ENCODE results near the gene VPS8.

Gene VPS8

GRCh38 chr3:184845819-184846218 lies 33.9 kb downstream of the VPS8 start:
- no peak for DNase-seq (ENCODE audit: low spot score)
- in situ Hi-C loops (cut with MboI; ENCODE audit: low pct_unique_long_range_greater_than_20kb, low sequenced_read_pairs, unreplicated experiment) = no loop called here
- TF ChIP-seq, protein P1, sequence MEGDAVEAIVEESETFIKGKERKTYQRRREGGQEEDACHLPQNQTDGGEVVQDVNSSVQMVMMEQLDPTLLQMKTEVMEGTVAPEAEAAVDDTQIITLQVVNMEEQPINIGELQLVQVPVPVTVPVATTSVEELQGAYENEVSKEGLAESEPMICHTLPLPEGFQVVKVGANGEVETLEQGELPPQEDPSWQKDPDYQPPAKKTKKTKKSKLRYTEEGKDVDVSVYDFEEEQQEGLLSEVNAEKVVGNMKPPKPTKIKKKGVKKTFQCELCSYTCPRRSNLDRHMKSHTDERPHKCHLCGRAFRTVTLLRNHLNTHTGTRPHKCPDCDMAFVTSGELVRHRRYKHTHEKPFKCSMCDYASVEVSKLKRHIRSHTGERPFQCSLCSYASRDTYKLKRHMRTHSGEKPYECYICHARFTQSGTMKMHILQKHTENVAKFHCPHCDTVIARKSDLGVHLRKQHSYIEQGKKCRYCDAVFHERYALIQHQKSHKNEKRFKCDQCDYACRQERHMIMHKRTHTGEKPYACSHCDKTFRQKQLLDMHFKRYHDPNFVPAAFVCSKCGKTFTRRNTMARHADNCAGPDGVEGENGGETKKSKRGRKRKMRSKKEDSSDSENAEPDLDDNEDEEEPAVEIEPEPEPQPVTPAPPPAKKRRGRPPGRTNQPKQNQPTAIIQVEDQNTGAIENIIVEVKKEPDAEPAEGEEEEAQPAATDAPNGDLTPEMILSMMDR (IDR thresholded peaks at IDR 0.05; ENCODE audit: extremely low read depth, insufficient read depth, missing control alignments) = no peak

DNA sequence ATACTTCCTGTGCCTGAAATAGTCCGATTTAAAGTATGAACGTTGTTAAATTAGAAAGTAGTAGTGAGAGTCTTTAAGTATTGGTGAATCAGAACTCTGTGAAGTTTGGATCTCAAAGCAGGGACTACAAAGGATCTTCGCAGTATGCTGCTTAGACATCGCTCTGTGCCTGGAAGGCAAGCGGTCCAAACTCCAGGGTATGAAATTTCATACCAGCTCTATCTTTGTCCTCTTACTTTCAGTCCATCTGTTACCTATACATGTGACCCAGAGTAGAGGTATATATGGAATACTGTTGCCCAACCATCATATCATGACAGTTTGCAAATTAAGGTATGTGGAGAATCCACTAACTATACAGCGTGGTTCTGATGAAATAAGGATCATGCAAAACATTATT lies 34.5 kb downstream of the VPS8 start:
- no peak for DNase-seq (ENCODE audit: low spot score)
- in situ Hi-C loops (cut with MboI; ENCODE audit: low pct_unique_long_range_greater_than_20kb, low sequenced_read_pairs, unreplicated experiment) = no loop called here
- TF ChIP-seq, protein P1 (IDR thresholded peaks at IDR 0.05; ENCODE audit: extremely low read depth, insufficient read depth, missing control alignments) = no peak

- TF ChIP-seq, protein P1 (IDR thresholded peaks at IDR 0.05; ENCODE audit: extremely low read depth, insufficient read depth, missing control alignments) = no peak
- DNase-seq (ENCODE audit: low spot score) = no peak
- in situ Hi-C loops (cut with MboI; ENCODE audit: low pct_unique_long_range_greater_than_20kb, low sequenced_read_pairs, unreplicated experiment) = no loop called here
Observed at GRCh38 chr3:184848934-184849333, 37.0 kb downstream of the VPS8 start.

DNA sequence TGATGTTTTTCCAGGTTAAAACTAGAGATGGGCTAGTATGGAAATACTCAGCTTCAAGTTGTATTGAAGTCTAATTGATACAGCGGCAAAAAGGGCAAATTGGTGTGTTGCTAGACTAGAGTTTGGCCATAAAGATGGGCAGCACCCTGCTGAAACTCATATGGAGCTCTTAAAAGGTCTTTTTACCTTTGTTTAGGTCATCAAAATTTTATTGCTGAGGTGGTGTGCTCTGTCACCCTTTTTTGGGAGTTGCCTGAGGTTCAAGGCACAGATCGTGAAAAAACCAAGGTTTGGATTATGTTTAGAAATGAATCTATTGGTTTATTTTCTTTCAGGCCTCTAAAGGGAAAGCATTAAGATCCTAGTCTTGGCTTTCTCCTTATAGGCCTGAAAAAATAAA lies 38.2 kb downstream of the VPS8 start:
- TF ChIP-seq, protein P1 (IDR thresholded peaks at IDR 0.05; ENCODE audit: extremely low read depth, insufficient read depth, missing control alignments) = no peak
- DNase-seq (ENCODE audit: low spot score) = no peak
- in situ Hi-C loops (cut with MboI; ENCODE audit: low pct_unique_long_range_greater_than_20kb, low sequenced_read_pairs, unreplicated experiment) = no loop called here

DNA sequence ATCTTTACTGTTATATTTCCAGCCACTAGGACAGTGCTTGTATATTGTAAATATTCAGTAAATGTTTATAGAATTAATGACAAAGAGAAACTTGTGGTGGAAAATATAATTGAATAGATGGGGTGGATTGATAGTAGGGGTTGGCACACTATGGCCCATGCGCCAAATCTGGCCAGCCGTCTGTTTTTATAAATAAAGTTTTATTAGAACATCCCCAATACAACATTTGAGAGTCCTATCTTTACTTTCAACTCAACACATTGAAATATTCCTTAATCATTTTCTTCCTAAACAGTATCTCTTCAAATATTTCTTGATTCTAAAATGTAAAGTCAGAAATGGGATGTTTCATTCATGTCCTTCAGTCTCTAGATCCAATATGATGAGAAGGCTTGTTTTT lies 45.1 kb downstream of the VPS8 start:
- DNase-seq (ENCODE audit: low spot score) = no peak
- in situ Hi-C loops (cut with MboI; ENCODE audit: low pct_unique_long_range_greater_than_20kb, low sequenced_read_pairs, unreplicated experiment) = no loop called here
- TF ChIP-seq, protein P1 (IDR thresholded peaks at IDR 0.05; ENCODE audit: extremely low read depth, insufficient read depth, missing control alignments) = no peak

DNA sequence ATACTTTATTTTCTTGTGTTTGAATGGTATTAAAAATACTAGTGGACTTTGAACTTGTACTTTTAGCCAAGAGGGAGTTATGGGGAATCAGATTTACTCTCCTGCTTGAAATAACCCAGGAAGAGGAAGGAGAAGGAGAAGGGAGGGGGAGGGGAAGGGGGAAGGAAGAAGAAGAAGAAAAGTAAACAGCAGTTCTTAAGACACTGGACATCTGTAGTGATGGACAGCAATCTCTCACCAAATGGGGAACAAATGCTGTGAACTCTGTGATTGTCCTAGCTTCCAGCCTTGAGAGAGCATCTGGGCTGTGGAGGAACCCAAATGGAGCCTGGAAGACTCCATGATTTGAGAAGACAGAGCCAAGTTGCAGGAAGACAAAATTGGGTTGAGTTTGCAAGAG lies 52.0 kb downstream of the VPS8 start:
- TF ChIP-seq, protein P1 (IDR thresholded peaks at IDR 0.05; ENCODE audit: extremely low read depth, insufficient read depth, missing control alignments) = no peak
- in situ Hi-C loops (cut with MboI; ENCODE audit: low pct_unique_long_range_greater_than_20kb, low sequenced_read_pairs, unreplicated experiment) = no loop called here
- DNase-seq (ENCODE audit: low spot score) = no peak

GRCh38 chr3:184868477-184868876 lies 56.5 kb downstream of the VPS8 start:
- DNase-seq (ENCODE audit: low spot score) = no peak
- in situ Hi-C loops (cut with MboI; ENCODE audit: low pct_unique_long_range_greater_than_20kb, low sequenced_read_pairs, unreplicated experiment) = no loop called here
- TF ChIP-seq, protein P1 (IDR thresholded peaks at IDR 0.05; ENCODE audit: extremely low read depth, insufficient read depth, missing control alignments) = no peak
